WI38 (cell line): ENCODE results near the gene ATG9B.

ENCODE experiments used
- H3K4me3 ChIP-seq: 2 replicates; pipeline ENCODE4 v1.5.1; 2011; ENCODE audit warnings: low read depth, mild to moderate bottlenecking, control low read depth, low read length
- CTCF ChIP-seq: IDR thresholded peaks from 2 replicates; pipeline ENCODE4 v1.5.1; 2012; ENCODE audit warnings: low read depth, mild to moderate bottlenecking, control low read depth, low read length

Gene ATG9B

GRCh38 chr7:151061213-151062110, 37.2 kb upstream of the ATG9B start:
- TF ChIP-seq CTCF, result no peak
- H3K4me3 ChIP-seq, result peak overlapping the region; percentile 86

DNA sequence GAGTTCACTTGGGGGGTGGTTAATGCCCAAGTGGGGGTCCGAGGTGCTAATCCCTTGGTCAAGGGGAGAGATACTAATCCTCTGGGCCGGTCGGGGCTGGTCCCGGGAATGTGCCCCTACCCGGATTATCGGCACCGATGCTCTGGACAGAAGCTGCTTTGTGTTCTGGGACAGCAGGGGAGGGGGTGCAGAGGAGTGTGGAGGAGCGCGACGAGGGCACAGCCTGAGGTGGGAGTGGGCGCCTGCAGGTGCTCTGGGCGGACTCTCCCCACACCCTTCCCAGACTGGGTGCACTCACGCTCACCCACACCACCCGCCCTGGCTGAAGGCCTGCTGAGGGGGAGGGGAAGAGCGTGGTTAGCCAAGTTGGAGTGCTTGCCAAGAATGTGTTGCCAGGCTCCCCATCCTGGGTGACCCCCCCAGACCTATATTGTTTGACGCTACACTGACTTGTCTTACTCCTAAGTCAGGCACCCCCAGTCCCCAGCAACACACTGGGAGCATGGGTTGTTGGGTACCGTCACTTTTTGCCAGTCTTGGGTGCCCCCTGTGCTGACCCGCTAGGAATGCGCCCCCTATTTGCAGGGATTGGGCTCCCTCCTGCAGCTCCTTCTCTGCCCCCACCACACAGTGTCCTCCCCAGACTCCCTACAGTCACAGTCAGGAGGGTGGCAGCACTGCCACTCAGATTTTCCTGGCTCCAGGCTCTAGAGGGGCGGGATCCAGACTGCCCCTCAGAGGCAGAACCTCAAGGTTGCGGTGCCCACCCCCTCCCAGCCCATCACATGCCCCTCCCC, 36.3 kb upstream of the ATG9B start:
- peak overlapping the region; percentile 86 for H3K4me3 ChIP-seq
- TF ChIP-seq CTCF, result no peak

- peak overlapping the region; percentile 86 for H3K4me3 ChIP-seq
- TF ChIP-seq CTCF, result no peak
Measured at GRCh38 chr7:151060113-151060415, 35.8 kb upstream of the ATG9B start.

- peak; percentile 45; the same call in 1 of the 2 replicates for TF ChIP-seq CTCF
- H3K4me3 ChIP-seq, result peak within 1 kb of the TSS; percentile 86
Measured at GRCh38 chr7:151059367-151060112, 35.2 kb upstream of the ATG9B start, which contains the start of gene SLC4A2. Gene SLC4A2 (plus strand): TSS chr7:151059589. CDS start chr7:151061988, 2,399 bp downstream.

DNA sequence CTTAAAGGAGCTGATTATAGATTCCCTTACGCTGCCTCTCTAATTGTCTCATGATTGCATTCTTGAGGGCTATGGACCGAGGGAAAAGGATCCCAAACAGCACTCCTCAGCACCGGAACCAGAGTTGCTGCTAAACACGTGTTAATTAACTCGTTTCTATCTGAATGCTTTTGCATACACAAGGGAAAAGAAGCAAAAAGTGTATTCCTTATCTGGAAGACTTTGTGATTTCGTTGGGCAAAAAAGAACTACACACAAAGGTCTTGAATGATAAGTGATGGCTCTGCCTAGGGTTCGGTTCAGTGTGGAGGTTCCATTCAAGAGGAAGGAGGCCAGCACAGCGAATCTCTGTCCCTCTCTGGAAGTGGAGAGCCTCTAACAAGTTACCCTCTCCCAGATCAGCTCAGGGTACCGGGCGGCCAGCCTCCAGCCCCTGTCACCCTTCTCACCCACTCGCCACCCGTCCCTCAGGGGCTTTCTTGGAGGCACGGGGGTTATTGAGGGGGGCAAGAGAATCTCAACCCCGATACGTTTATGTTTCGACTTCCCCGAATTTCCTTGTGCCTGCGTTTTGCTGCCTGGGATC, 34.6 kb upstream of the ATG9B start:
- no peak for TF ChIP-seq CTCF
- peak overlapping the region; percentile 86 for H3K4me3 ChIP-seq

GRCh38 chr7:151057989-151058780, 33.9 kb upstream of the ATG9B start:
- peak overlapping the region; percentile 75 for H3K4me3 ChIP-seq
- no peak for TF ChIP-seq CTCF
